ENCODE results near the gene CCZ1.
"Not testable (repeated sequence)": the region's sequence is repeated elsewhere in the genome, so short reads cannot be mapped to it uniquely, and the experiment has no call there.

The CCZ1 gene

GRCh38 chr7:5869691-5870090 is 28.8 kb upstream of the CCZ1 start:
- no peak for DNase-seq (ENCODE audit: low read depth, low spot score)
- Histone ChIP-seq H3K9ac (ENCODE audit: insufficient read length) (no peak overlapping the region), H3K36me3 (ENCODE audit: insufficient read depth, low read length) (no peaks in the 10 kb centered on the region), H3K27ac (no peak overlapping the region), H3K4me3 (no peak overlapping the region), H3K9me3 (ENCODE audit: low read depth, low read length) (no peaks in the 10 kb centered on the region)
- TF ChIP-seq FOXP2 (optimal IDR thresholded peaks at IDR 0.05; ENCODE audit: control extremely low read depth, extremely low read length, insufficient read depth) (no peak), POLR2AphosphoS5 (IDR thresholded peaks at IDR 0.05; ENCODE audit: borderline replicate concordance, low read depth, low read length) (no peak), EZH2 (IDR thresholded peaks at IDR 0.05) (no peak)

- no peaks in the 10 kb centered on the region for H3K9me3 ChIP-seq (ENCODE audit: low read depth, low read length)
- TF ChIP-seq POLR2AphosphoS5 (IDR thresholded peaks at IDR 0.05; ENCODE audit: borderline replicate concordance, low read depth, low read length) (no peak), FOXP2 (optimal IDR thresholded peaks at IDR 0.05; ENCODE audit: control extremely low read depth, extremely low read length, insufficient read depth) (no peak), EZH2 (IDR thresholded peaks at IDR 0.05) (no peak)
- H3K4me3 ChIP-seq: no peak overlapping the region
- no peaks in the 10 kb centered on the region for H3K36me3 ChIP-seq (ENCODE audit: insufficient read depth, low read length)
- no peak for DNase-seq (ENCODE audit: low read depth, low spot score)
- no peak overlapping the region for H3K9ac ChIP-seq (ENCODE audit: insufficient read length)
- no peak overlapping the region for H3K27ac ChIP-seq
Measured at GRCh38 chr7:5870311-5870710, 28.2 kb upstream of the CCZ1 start.

DNA sequence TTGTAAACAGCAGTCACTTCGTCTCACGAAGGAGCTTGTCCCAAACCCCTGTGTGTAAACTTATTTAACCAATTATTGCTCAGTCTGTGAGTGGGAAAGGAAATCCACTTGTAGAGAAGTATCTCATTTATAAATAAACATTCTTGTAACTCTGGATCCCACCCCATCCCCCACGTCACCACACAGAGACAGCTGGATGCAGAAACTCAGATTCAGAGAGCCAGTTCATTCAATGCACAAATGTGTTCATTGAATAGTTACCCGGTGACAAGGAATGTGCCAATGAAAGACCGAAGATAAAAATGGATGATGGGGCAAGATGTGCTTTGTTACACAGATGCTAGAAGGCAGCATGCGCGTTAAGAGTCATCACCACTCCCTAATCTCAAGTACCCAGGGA is 26.2 kb upstream of the CCZ1 start:
- no peak overlapping the region for H3K27ac ChIP-seq
- TF ChIP-seq EZH2 (IDR thresholded peaks at IDR 0.05) (no peak), FOXP2 (optimal IDR thresholded peaks at IDR 0.05; ENCODE audit: control extremely low read depth, extremely low read length, insufficient read depth) (no peak), POLR2AphosphoS5 (IDR thresholded peaks at IDR 0.05; ENCODE audit: borderline replicate concordance, low read depth, low read length) (no peak)
- H3K36me3 ChIP-seq (ENCODE audit: insufficient read depth, low read length): no peaks in the 10 kb centered on the region
- no peak overlapping the region for H3K9ac ChIP-seq (ENCODE audit: insufficient read length)
- no peaks in the 10 kb centered on the region for H3K9me3 ChIP-seq (ENCODE audit: low read depth, low read length)
- DNase-seq (ENCODE audit: low read depth, low spot score): no peak
- no peak overlapping the region for H3K4me3 ChIP-seq

DNA sequence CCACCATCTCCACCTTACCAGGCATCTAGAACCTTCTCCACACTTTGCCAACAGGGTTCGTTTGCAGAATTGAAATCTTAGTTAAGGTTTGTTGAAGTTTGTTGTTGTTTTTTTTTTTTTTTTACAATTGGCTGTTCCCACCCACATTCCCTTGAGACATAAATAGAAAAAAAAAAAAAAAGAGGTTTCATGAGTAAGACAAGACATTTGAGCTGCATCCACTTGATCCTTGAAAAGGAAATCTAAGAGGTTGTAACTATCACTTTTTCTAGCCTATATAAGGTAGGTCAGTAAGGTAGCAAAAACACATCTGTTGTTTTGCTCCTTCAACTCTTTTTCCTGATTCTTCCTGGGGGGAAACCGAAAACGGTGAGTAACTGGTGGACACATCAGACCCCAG is 18.9 kb upstream of the CCZ1 start:
- H3K27ac ChIP-seq; H3K4me3 ChIP-seq; H3K36me3 ChIP-seq (ENCODE audit: insufficient read depth, low read length); H3K9ac ChIP-seq (ENCODE audit: insufficient read length); DNase-seq (ENCODE audit: low read depth, low spot score); H3K9me3 ChIP-seq (ENCODE audit: low read depth, low read length): not testable (repeated sequence)

DNA sequence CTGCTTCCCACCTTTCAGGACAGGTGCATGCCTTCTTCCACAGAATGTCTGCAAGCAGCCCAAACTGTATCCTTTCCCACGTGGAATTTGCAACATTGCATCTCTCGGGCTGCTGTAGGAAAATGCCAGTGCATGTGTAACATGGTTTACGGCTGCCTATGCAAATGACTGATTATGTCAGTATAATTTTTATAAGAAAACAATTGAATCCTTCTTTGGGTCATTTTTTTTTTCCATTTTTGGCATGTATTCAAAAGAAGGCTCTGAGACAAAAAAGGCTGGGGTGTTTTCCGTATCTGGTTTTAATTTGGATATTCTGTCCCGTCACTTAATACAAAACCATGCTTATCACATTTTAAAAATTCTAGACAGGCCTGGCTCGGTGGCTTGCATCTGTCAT is 18.4 kb upstream of the CCZ1 start:
- not testable (repeated sequence) for DNase-seq (ENCODE audit: low read depth, low spot score); H3K36me3 ChIP-seq (ENCODE audit: insufficient read depth, low read length); H3K27ac ChIP-seq; H3K9me3 ChIP-seq (ENCODE audit: low read depth, low read length); H3K4me3 ChIP-seq; H3K9ac ChIP-seq (ENCODE audit: insufficient read length)

GRCh38 chr7:5884431-5884830 is 14.1 kb upstream of the CCZ1 start:
- H3K9ac ChIP-seq (ENCODE audit: insufficient read length); H3K4me3 ChIP-seq; H3K9me3 ChIP-seq (ENCODE audit: low read depth, low read length); H3K36me3 ChIP-seq (ENCODE audit: insufficient read depth, low read length); H3K27ac ChIP-seq; DNase-seq (ENCODE audit: low read depth, low spot score): not testable (repeated sequence)

GRCh38 chr7:5888021-5888420 is 10.5 kb upstream of the CCZ1 start:
- not testable (repeated sequence) for H3K9me3 ChIP-seq (ENCODE audit: low read depth, low read length); DNase-seq (ENCODE audit: low read depth, low spot score); H3K36me3 ChIP-seq (ENCODE audit: insufficient read depth, low read length); H3K27ac ChIP-seq; H3K4me3 ChIP-seq; H3K9ac ChIP-seq (ENCODE audit: insufficient read length)

DNA sequence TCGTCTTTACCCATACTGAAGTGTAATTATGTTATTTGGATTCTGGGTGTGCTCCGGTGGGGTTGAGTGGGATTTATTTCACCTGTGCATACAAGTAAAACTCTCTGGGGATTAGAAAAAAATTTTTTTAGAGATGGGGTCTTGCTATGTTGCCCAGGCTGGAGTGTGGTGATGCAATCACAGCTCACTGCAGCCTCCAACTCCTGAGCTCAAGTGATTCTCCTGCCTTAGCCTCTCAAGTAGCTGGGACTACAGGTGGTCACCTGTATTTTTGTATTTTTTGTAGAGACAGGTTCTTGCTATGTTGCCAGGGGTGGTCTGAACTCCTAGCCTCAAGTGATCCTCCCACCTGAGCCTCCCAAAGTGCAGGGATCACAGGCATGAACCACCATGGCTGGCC is 8.3 kb upstream of the CCZ1 start:
- H3K36me3 ChIP-seq (ENCODE audit: insufficient read depth, low read length); H3K4me3 ChIP-seq; H3K27ac ChIP-seq; H3K9ac ChIP-seq (ENCODE audit: insufficient read length); DNase-seq (ENCODE audit: low read depth, low spot score); H3K9me3 ChIP-seq (ENCODE audit: low read depth, low read length): not testable (repeated sequence)

DNA sequence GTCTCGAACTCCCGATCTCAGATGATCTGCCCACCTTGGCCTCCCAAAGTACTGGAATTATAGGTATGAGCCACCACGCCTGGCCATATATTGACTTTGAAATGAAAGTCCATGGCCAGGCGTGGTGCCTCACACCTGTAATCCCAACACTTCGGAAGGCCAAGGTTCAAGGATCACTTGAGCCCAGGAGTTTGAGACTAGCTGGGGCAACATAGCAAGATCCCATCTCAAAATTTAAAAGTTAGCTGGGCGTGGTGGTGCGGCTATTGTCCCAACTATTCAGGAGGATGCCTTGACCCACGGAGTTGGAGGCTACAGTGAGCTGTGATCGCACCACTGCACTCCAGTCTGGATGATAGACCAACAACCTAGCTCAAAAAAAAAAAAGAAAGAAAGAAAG is 6.0 kb upstream of the CCZ1 start:
- Histone ChIP-seq H3K36me3 (ENCODE audit: insufficient read depth, low read length) (no peaks in the 10 kb centered on the region), H3K9ac (ENCODE audit: insufficient read length) (no peak overlapping the region), H3K27ac (no peak overlapping the region), H3K4me3 (no peak overlapping the region), H3K9me3 (ENCODE audit: low read depth, low read length) (no peaks in the 10 kb centered on the region)
- TF ChIP-seq POLR2AphosphoS5 (IDR thresholded peaks at IDR 0.05; ENCODE audit: borderline replicate concordance, low read depth, low read length): no peak
- no peak for TF ChIP-seq FOXP2 (optimal IDR thresholded peaks at IDR 0.05; ENCODE audit: control extremely low read depth, extremely low read length, insufficient read depth)
- no peak for TF ChIP-seq EZH2 (IDR thresholded peaks at IDR 0.05)
- no peak for DNase-seq (ENCODE audit: low read depth, low spot score)

GRCh38 chr7:5897369-5897919 is 1.1 kb upstream of the CCZ1 start:
- not testable (repeated sequence) for H3K9ac ChIP-seq (ENCODE audit: insufficient read length)

DNA sequence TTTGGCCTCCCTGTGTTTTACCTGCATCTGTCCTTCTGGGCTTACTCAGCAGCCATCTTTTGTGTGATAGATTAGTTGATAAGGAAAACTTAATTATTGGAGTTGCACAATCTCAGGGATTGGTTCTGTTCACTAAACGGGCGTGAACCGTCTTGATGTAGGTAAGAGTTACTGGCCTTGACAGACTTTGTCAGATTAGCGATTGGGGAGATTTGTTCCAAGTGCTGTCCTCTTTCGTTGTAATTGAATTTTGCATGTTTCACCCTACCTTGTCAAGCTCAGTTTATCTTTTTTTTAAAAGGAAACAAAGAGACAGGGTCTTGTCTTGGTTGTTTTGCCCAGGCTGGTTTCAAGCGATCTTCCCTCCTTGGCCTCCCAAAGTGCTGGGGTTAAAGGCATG is 4.5 kb downstream of the CCZ1 start:
- H3K27ac ChIP-seq; DNase-seq (ENCODE audit: low read depth, low spot score); H3K4me3 ChIP-seq; H3K9ac ChIP-seq (ENCODE audit: insufficient read length); H3K9me3 ChIP-seq (ENCODE audit: low read depth, low read length); H3K36me3 ChIP-seq (ENCODE audit: insufficient read depth, low read length): not testable (repeated sequence)

More at GRCh38 chr7:5897369-5897919, 1.1 kb upstream of the CCZ1 start:
- not testable (repeated sequence) for H3K27ac ChIP-seq; DNase-seq (ENCODE audit: low read depth, low spot score); H3K4me3 ChIP-seq; H3K9me3 ChIP-seq (ENCODE audit: low read depth, low read length); H3K36me3 ChIP-seq (ENCODE audit: insufficient read depth, low read length)

DNA sequence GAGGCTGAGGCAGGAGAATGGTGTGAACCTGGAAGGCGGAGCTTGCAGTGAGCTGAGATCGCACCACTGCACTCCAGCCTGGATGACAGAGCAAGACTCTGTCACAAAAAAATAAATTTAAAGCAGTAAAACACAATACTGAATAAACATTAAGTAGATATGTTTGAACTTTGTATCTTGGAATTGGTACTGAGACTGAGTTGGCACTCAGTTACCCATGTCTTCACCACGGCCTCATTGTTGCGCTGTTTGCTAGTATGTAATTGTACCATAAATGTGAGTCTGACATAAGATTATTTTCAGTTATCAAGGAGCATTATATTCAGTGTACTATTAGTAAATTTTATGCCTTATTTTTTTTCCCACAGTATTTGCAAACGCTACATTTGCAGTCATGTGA is 6.2 kb downstream of the CCZ1 start:
- not testable (repeated sequence) for H3K36me3 ChIP-seq (ENCODE audit: insufficient read depth, low read length); H3K27ac ChIP-seq; H3K9ac ChIP-seq (ENCODE audit: insufficient read length); DNase-seq (ENCODE audit: low read depth, low spot score); H3K9me3 ChIP-seq (ENCODE audit: low read depth, low read length); H3K4me3 ChIP-seq

DNA sequence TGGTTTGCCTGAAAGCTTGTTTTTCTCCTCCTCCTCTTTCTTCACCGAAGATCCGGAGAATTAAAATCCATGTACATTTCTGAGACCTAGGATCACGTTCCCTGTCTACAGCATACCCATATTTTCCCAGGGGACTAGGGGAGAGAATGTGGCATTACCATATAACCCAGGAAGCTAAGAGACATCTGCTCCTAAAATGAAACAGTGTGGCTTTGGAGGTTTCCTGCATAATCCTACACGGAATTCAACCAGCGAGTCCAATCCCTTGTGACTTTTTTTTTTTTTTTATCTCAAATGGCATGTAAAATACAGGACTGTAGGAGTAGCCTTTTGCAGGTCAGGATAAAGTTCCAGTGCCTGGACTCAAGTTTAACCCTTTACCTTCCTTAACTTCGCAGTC is 10.3 kb downstream of the CCZ1 start:
- H3K9ac ChIP-seq (ENCODE audit: insufficient read length); H3K9me3 ChIP-seq (ENCODE audit: low read depth, low read length); H3K4me3 ChIP-seq; DNase-seq (ENCODE audit: low read depth, low spot score); H3K27ac ChIP-seq; H3K36me3 ChIP-seq (ENCODE audit: insufficient read depth, low read length): not testable (repeated sequence)

- not testable (repeated sequence) for H3K9me3 ChIP-seq (ENCODE audit: low read depth, low read length); H3K4me3 ChIP-seq; H3K9ac ChIP-seq (ENCODE audit: insufficient read length); DNase-seq (ENCODE audit: low read depth, low spot score); H3K36me3 ChIP-seq (ENCODE audit: insufficient read depth, low read length); H3K27ac ChIP-seq
Measured at GRCh38 chr7:5916529-5916928, 18.0 kb downstream of the CCZ1 start.
